Parathyroid adenoma (tissue), 2 donors: ENCODE results near the gene KY.
"Not testable (repeated sequence)": the region's sequence is repeated elsewhere in the genome, so short reads cannot be mapped to it uniquely, and the experiment has no call there.

Experiments
- H2AFZ ChIP-seq: fragments of 300-600 bp; sonication (generic); one replicate; pipeline ENCODE4 v1.7.0; 2017; ENCODE audit warnings: antibody characterized with exemption, mild to moderate bottlenecking
- H3K27ac ChIP-seq: fragments of 300-600 bp; sonication (generic); one replicate; pipeline ENCODE4 v1.7.0; 2017
- H3K27me3 ChIP-seq: fragments of 300-600 bp; sonication (generic); one replicate; pipeline ENCODE4 v1.7.0; 2017; ENCODE audit warnings: low read length; ENCODE audit not compliant: control insufficient read depth, insufficient read depth
- H3K36me3 ChIP-seq: fragments of 300-600 bp; sonication (generic); one replicate; pipeline ENCODE4 v1.7.0; 2017; ENCODE audit warnings: low read length; ENCODE audit not compliant: control insufficient read depth, insufficient read depth
- H3K4me1 ChIP-seq: fragments of 300-600 bp; sonication (generic); one replicate; pipeline ENCODE4 v1.7.0; 2017; ENCODE audit warnings: control low read depth
- H3K4me2 ChIP-seq: fragments of 300-600 bp; sonication (generic); one replicate; pipeline ENCODE4 v1.7.0; 2017; ENCODE audit warnings: low read length
- H3K4me3 ChIP-seq: fragments of 300-600 bp; sonication (generic); one replicate; pipeline ENCODE4 v1.7.0; 2017; ENCODE audit warnings: low read depth, low read length
- H3K79me2 ChIP-seq: fragments of 300-600 bp; sonication (generic); one replicate; pipeline ENCODE4 v1.7.0; 2017; ENCODE audit warnings: control low read depth
- H3K9ac ChIP-seq: fragments of 300-600 bp; sonication (generic); one replicate; pipeline ENCODE4 v1.7.0; 2017; ENCODE audit warnings: mild to moderate bottlenecking
- H3K9me3 ChIP-seq: fragments of 300-600 bp; sonication (generic); one replicate; pipeline ENCODE4 v1.7.0; 2017; ENCODE audit warnings: low read length; ENCODE audit not compliant: control insufficient read depth
- TF ChIP-seq, protein P1 (sequence below): fragments of 300-600 bp; sonication (generic); IDR thresholded peaks from one replicate; pipeline ENCODE4 v1.7.0; 2017; ENCODE audit warnings: antibody characterized with exemption, mild to moderate bottlenecking
- donor health status: primary hyperparathyroidism.

The KY gene

DNA sequence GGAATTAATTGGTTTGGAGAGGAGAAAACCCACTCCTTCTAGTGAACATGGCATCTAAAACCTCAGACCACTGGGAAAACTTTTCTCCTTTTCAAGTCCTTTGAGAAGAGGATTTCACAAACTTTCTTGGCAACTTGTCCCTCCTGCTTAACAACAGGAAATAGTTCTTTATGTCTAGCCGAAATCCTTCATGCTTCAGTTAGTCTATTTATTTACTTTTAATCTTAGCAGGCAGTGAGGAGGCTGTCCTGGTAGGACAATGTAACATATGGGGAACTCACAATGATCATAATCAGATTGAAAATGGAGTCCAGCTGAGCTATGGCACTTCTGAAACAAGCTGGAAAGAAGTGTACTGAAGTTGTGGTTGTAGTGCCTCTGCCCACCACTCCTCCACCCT is 50.6 kb downstream of the KY start:
- Histone ChIP-seq H3K27me3 (no peaks in the 10 kb centered on the region), H3K36me3 (no peaks in the 10 kb centered on the region), H3K9ac (no peak overlapping the region), H3K27ac (no peak overlapping the region), H3K4me2 (no peak overlapping the region), H2AFZ (no peak overlapping the region), H3K4me1 (peaks cover 20% of the 10 kb centered on the region), H3K9me3 (no peaks in the 10 kb centered on the region), H3K4me3 (no peak overlapping the region), H3K79me2 (no peaks in the 10 kb centered on the region)
- TF ChIP-seq, protein P1, sequence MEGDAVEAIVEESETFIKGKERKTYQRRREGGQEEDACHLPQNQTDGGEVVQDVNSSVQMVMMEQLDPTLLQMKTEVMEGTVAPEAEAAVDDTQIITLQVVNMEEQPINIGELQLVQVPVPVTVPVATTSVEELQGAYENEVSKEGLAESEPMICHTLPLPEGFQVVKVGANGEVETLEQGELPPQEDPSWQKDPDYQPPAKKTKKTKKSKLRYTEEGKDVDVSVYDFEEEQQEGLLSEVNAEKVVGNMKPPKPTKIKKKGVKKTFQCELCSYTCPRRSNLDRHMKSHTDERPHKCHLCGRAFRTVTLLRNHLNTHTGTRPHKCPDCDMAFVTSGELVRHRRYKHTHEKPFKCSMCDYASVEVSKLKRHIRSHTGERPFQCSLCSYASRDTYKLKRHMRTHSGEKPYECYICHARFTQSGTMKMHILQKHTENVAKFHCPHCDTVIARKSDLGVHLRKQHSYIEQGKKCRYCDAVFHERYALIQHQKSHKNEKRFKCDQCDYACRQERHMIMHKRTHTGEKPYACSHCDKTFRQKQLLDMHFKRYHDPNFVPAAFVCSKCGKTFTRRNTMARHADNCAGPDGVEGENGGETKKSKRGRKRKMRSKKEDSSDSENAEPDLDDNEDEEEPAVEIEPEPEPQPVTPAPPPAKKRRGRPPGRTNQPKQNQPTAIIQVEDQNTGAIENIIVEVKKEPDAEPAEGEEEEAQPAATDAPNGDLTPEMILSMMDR: no peak

DNA sequence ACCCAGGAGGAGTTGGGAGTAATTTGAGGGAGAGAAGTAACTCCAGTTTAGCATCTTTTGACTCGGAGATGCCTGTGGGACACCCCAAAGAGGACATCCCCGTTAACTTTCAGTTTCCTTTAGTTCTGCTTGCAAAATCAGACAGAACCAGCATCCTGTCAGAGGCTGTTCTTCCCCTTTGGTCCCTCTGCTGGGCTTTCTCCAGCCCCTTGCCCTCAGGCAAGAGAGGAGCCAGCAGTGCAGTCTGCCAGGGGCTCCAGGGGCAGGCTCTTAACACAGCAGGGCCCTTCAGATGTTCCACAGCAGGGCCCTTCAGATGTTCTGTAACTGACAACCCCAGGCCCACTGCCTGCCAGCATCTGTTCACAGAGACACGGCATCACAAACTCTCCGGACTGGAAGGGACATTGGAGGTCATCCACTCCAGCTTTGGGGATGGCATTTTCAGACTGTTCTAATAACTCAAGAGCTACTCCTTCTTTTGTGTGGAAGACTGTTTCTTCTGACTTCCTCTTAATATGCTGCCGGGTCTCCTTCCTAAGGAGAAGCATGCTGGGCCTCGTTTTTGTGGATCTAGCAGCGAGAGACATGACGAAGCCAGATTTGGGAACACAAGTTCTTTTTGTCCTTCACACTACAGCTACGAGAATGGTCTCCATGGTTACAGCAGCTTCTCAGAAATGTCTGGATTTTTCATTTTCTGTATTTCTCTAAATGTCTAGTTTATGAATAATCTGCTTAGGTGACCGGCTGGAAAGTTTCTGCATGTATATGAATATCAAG is 51.9 kb downstream of the KY start:
- no peak overlapping the region for H3K4me2 ChIP-seq
- no peaks in the 10 kb centered on the region for H3K9me3 ChIP-seq
- H2AFZ ChIP-seq: no peak overlapping the region
- H3K4me1 ChIP-seq: peaks cover 20% of the 10 kb centered on the region
- no peaks in the 10 kb centered on the region for H3K79me2 ChIP-seq
- H3K36me3 ChIP-seq: no peaks in the 10 kb centered on the region
- TF ChIP-seq, protein P1: no peak
- H3K27ac ChIP-seq: no peak overlapping the region
- no peaks in the 10 kb centered on the region for H3K27me3 ChIP-seq
- no peak overlapping the region for H3K4me3 ChIP-seq
- no peak overlapping the region for H3K9ac ChIP-seq

DNA sequence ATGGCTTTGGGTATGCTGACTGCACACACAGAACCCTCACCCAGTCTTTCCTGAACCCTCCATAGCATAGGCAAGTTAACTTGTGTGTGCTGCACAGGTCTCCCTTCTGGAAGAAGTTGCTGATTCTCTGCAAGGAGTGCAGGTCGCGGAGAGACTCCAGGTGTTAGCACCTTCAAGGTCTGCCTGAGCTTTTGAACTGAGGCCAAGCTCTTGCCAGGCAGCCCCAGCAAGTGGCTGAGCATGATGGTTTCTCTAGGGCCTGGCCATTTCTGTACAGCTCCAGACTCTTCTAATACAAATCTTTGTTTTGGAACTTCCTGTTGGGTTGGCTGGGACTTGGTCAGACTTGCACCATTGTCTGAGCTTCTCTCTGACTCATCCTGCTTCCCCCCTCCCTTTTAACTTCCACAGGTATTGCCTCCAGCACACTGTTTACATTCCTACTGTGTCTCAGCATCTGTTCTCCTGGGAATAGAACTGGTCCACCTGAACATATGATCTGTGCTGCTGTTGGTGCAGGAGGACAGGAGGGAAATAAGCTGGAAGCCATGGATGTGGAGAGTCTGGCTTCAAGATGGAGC is 53.3 kb downstream of the KY start:
- TF ChIP-seq, protein P1: no peak
- Histone ChIP-seq H3K36me3 (no peaks in the 10 kb centered on the region), H3K27ac (no peak overlapping the region), H3K79me2 (no peaks in the 10 kb centered on the region), H3K27me3 (no peaks in the 10 kb centered on the region), H3K4me2 (no peak overlapping the region), H3K9me3 (no peaks in the 10 kb centered on the region), H3K4me3 (no peak overlapping the region), H3K4me1 (peaks cover 13% of the 10 kb centered on the region), H3K9ac (no peak overlapping the region), H2AFZ (no peak overlapping the region)

DNA sequence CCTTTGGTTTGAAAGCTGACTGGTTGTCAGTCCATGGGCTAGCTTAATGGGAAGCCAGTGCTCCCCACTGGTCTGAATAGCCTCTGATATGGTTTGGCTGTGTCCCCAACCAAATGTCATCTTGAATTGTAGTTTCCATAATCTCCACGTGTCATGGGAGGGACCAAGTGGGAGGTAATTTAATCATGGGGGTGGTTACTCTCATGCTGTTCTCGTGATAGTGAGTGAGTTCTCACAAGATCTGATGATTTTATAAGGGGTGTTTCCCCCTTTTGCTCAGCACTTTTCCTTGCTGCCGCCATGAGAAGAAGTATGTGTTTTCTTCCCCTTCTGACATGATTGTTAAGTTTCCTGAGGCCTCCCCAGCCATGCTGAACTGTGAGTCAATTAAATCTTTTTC is 55.8 kb downstream of the KY start:
- H3K79me2 ChIP-seq, H3K27ac ChIP-seq, H3K36me3 ChIP-seq, H3K9me3 ChIP-seq, H3K4me1 ChIP-seq, H3K9ac ChIP-seq, H3K4me2 ChIP-seq, H3K27me3 ChIP-seq, H3K4me3 ChIP-seq, H2AFZ ChIP-seq: not testable (repeated sequence)

DNA sequence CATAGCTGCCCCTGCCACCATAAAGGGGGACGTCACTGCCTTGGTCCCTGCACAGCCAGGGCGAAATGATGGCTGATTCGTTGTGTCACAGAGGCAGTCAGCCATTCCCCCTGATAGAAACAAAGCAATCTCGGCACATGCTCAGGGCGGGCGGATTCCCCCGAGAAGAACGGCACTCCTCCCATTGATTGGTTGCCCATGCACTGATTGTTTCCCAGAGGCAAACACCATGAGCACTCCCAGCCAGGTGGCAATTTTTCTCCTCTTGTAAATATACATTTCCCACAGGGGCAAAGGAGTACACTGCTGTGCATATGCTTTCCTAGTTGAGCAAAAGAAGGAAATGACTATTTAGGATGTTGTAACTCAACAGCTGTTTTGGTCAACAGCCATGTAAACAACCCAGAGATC is 56.5 kb downstream of the KY start:
- no peaks in the 10 kb centered on the region for H3K27me3 ChIP-seq
- no peak overlapping the region for H3K27ac ChIP-seq
- no peaks in the 10 kb centered on the region for H3K36me3 ChIP-seq
- TF ChIP-seq, protein P1: no peak
- H2AFZ ChIP-seq: no peak overlapping the region
- no peaks in the 10 kb centered on the region for H3K4me1 ChIP-seq
- H3K9me3 ChIP-seq: no peaks in the 10 kb centered on the region
- no peak overlapping the region for H3K4me3 ChIP-seq
- no peak overlapping the region for H3K4me2 ChIP-seq
- no peaks in the 10 kb centered on the region for H3K79me2 ChIP-seq
- no peak overlapping the region for H3K9ac ChIP-seq
